ENCODE measurements around the gene PTGIS.

DNA sequence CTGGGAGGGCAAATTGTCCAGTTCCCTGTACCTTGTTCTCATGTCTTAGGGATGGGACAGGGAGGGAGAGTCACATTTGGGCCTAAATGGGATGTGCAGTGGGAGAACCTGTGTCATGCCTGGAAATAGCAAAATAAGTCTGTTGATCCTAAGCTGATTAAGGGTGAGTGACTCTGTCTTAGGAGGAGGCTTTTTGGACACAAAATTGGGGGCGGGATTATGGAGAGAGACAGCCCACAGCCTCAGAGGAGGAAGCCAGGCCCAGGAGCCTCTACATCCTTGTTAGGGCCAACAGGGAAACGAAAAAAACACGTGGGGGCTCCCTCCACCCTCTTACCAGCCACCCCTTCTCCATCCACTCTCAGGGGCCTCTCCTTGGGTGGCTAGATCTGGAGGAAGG lies 87.7 kb downstream of the PTGIS start:
- TF ChIP-seq, protein P1, sequence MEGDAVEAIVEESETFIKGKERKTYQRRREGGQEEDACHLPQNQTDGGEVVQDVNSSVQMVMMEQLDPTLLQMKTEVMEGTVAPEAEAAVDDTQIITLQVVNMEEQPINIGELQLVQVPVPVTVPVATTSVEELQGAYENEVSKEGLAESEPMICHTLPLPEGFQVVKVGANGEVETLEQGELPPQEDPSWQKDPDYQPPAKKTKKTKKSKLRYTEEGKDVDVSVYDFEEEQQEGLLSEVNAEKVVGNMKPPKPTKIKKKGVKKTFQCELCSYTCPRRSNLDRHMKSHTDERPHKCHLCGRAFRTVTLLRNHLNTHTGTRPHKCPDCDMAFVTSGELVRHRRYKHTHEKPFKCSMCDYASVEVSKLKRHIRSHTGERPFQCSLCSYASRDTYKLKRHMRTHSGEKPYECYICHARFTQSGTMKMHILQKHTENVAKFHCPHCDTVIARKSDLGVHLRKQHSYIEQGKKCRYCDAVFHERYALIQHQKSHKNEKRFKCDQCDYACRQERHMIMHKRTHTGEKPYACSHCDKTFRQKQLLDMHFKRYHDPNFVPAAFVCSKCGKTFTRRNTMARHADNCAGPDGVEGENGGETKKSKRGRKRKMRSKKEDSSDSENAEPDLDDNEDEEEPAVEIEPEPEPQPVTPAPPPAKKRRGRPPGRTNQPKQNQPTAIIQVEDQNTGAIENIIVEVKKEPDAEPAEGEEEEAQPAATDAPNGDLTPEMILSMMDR (IDR thresholded peaks at IDR 0.05) = no peak
- no peak for TF ChIP-seq POLR2A (IDR thresholded peaks at IDR 0.05)
